Lower lobe of right lung (tissue), 2 donors: ENCODE data around the gene APOL2. TPM values are rescaled to one million over a fixed set of nuclear protein-coding genes. Genes with fewer than 3 reads are reported as not detected.
"Not testable (repeated sequence)": the region's sequence is repeated elsewhere in the genome, so short reads cannot be mapped to it uniquely, and the experiment has no call there.

Experiments used
- ATAC-seq, 2 donors: fragments of 200-7000 bp; cut with Tn5 transposase; one replicate each; pipeline ENCODE4 v1.9.1; 2020 to 2022; ENCODE audit warnings: mild to moderate bottlenecking in 2 of 2, moderate library complexity in 2 of 2
- DNase-seq: peaks from one replicate; pipeline ENCODE4 v3.0.0-alpha.2; 2020
- H3K27ac ChIP-seq: fragments of 200-600 bp; one replicate; pipeline ENCODE4 v1.8.0; 2022
- H3K27me3 ChIP-seq: fragments of 200-600 bp; one replicate; pipeline ENCODE4 v1.8.0; 2022; ENCODE audit warnings: low read depth
- H3K36me3 ChIP-seq: fragments of 200-600 bp; one replicate; pipeline ENCODE4 v1.8.0; 2022; ENCODE audit warnings: mild to moderate bottlenecking
- H3K4me1 ChIP-seq: fragments of 200-600 bp; one replicate; pipeline ENCODE4 v1.8.0; 2022
- H3K4me3 ChIP-seq: fragments of 200-600 bp; one replicate; pipeline ENCODE4 v1.8.0; 2022; ENCODE audit warnings: mild to moderate bottlenecking
- H3K9me3 ChIP-seq: fragments of 200-600 bp; one replicate; pipeline ENCODE4 v1.8.0; 2022
- intact Hi-C: fragments of 100-400 bp; cut with DNase I; formaldehyde crosslinking; loops from one replicate; pipeline ENCODE4 v1.11.0; 2022
- total RNA-seq: library from RNA; stranded (reverse); fragmentation: NEBNext Ultra II Directional; extraction: Animal tissue kit (Norgen Biotek cat#: 25700); gene quantifications from one replicate; pipeline ENCODE4 v1.2.1, GENCODE V29; 2021
- TF ChIP-seq, protein P1 (sequence below): fragments of 200-600 bp; IDR thresholded peaks from one replicate; pipeline ENCODE4 v1.8.0; 2022; ENCODE audit warnings: antibody characterized with exemption, mild to moderate bottlenecking
- donor health status: DM: no; HTN: yes; CAD: no; lungs with severe emphysema.

Gene APOL2
- total RNA-seq, 1 donor from 2014 or later: 56.0 TPM

DNA sequence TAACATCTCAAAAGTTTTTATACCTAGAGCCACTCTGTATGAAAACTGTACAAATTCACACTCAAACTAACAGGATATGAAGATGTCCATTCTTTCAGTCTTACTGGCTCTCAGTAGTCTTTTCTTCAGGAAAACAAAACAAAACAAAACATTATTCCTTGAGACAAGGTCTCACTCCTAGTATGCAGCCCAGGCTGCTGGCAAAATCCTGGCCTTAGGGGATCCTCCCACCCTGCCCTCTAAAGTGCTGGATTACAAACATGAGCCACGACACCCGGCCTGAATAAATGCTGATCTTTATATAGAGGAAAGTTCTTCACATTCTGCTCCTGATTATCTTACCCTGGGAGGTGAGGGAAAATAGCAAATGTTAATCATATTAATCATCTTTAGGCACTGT is 5.1 kb downstream of the APOL2 start:
- Histone ChIP-seq H3K27me3 (no peaks in the 10 kb centered on the region), H3K36me3 (peaks cover 63% of the 10 kb centered on the region), H3K9me3 (no peaks in the 10 kb centered on the region), H3K27ac (no peak overlapping the region), H3K4me1 (peaks cover 58% of the 10 kb centered on the region), H3K4me3 (no peak overlapping the region)
- no peak for DNase-seq
- TF ChIP-seq, protein P1, sequence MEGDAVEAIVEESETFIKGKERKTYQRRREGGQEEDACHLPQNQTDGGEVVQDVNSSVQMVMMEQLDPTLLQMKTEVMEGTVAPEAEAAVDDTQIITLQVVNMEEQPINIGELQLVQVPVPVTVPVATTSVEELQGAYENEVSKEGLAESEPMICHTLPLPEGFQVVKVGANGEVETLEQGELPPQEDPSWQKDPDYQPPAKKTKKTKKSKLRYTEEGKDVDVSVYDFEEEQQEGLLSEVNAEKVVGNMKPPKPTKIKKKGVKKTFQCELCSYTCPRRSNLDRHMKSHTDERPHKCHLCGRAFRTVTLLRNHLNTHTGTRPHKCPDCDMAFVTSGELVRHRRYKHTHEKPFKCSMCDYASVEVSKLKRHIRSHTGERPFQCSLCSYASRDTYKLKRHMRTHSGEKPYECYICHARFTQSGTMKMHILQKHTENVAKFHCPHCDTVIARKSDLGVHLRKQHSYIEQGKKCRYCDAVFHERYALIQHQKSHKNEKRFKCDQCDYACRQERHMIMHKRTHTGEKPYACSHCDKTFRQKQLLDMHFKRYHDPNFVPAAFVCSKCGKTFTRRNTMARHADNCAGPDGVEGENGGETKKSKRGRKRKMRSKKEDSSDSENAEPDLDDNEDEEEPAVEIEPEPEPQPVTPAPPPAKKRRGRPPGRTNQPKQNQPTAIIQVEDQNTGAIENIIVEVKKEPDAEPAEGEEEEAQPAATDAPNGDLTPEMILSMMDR: no peak
- no peak for ATAC-seq
- intact Hi-C loops: no loop called here

DNA sequence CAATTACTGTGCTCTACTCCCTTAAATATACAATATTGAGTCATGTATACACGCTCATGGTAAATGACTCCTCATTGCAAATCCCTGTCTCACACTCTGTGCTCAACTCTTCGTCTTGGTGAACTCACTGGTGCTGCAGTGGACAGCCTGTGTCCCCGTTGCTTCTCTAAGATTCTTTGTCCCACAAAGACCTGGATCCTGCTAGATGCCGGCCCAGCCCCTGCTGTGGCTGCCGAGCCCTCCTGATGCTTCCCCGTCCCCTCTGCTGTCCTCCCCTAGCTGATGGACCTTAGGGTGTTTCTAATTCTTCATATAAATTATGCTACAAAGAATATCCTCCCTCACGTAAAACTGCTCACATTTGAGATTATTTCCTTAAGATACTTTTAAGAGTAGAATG is 5.5 kb downstream of the APOL2 start:
- intact Hi-C loops: no loop called here
- ATAC-seq (no peak), DNase-seq (no peak)
- TF ChIP-seq, protein P1: no peak
- H3K27me3 ChIP-seq: no peaks in the 10 kb centered on the region
- H3K4me3 ChIP-seq: no peak overlapping the region
- peaks cover 58% of the 10 kb centered on the region for H3K4me1 ChIP-seq
- H3K27ac ChIP-seq: no peak overlapping the region
- no peaks in the 10 kb centered on the region for H3K9me3 ChIP-seq
- H3K36me3 ChIP-seq: peaks cover 67% of the 10 kb centered on the region

DNA sequence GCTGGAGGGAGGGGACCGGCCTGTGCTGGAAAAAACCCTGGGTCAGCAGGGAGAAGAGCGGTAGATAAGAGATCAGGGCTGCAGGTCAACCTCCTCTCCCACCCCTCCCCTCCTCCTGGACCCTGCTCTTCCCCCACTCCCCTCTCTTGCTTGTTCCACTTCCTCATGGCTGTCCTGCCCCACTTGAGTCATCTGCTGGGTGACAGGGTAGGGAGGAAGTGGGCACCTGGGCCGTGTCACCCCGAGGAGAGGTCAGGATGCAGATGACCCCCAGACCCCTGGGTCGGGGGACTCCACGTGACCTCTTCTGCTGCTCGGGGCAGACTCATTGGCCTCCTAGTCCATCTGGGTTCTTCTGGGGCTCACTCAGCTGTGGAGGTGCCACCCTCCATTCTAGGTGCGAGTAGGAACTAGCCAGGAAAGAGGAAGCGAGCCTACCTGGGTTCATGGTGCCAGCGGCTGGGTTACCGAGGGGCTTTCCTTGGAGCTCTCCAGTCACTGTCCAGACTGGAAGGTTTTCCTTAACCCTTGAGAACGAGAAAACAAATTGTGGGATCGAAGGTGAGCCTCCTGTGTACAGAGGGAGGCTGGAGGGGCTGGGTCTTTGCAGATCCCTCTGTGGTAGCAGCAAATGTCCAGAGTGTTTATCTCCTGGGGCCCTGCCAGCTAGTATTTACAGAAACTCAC is 6.5 kb downstream of the APOL2 start:
- Histone ChIP-seq H3K4me1 (peaks cover 50% of the 10 kb centered on the region), H3K27me3 (no peaks in the 10 kb centered on the region), H3K27ac (no peak overlapping the region), H3K4me3 (no peak overlapping the region), H3K36me3 (peaks cover 77% of the 10 kb centered on the region), H3K9me3 (no peaks in the 10 kb centered on the region)
- TF ChIP-seq, protein P1: no peak
- peak in 1 of 2 donors; percentile 15 for ATAC-seq
- no peak for DNase-seq
- intact Hi-C loops: no loop called here

DNA sequence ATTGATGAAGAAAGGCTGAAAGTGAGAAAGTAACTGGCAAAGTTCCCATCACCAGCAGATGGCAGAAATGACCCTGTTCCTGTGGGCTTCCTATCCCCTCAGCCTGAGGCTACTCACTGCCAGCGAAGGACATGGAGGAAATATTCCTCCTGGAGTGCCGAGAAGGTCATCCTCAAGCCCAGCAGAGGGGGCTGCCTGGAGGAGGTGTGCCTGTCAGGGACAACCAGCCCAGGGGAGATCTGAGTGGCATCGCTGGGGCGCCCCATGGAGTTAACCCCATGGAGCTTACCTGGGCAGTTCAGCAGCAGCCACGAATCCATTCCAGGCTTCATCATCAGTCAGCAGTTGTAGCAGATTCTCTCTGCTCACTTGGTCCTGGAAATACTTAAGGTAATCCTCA is 8.3 kb downstream of the APOL2 start:
- H3K27ac ChIP-seq, intact Hi-C loops, ATAC-seq, H3K27me3 ChIP-seq, DNase-seq, H3K4me3 ChIP-seq, H3K9me3 ChIP-seq: not testable (repeated sequence)
- Histone ChIP-seq H3K4me1 (peaks cover 32% of the 10 kb centered on the region), H3K36me3 (peaks cover 78% of the 10 kb centered on the region)

DNA sequence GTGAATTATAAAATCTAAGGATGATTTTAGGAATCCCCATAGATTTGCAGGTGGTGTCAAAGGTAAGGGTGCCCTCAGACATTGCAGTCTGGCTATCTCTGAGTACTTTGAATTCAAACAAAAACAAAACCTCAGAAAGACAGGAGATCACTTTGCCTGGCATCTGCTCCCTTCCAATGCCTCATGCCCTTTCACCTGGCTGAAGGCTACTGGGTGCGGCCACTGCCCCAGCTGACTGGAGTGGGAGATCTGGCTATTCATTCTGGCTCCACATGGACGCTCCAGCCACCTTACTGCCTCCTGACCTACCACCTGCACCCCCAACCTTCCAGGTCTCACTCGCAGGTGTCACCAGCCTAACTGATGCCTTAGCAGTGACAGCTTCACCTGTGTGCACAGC is 9.7 kb downstream of the APOL2 start:
- Histone ChIP-seq H3K4me1 (peaks cover 20% of the 10 kb centered on the region), H3K36me3 (peaks cover 77% of the 10 kb centered on the region)
- intact Hi-C loops, H3K4me3 ChIP-seq, H3K27ac ChIP-seq, DNase-seq, H3K9me3 ChIP-seq, H3K27me3 ChIP-seq, ATAC-seq: not testable (repeated sequence)

DNA sequence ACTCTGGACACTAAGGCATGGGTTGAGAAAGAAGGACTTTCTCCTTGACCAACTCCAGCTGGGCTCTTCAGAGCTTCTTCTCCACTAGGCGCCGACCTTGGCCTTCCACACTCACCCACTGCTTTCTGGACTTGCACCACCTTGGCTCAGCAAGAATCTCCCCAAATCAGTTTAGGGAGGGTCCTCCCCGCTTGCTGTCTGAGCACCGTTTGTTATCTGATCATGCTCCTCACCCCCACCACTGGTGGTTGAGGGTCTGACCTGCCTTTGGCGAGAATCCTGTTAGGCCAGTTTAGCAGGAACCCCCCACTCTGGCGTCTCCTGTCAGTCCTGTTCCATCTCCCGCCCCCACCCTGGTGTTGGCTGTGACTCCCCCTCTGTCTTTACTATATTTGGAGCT is 10.4 kb downstream of the APOL2 start:
- Histone ChIP-seq H3K9me3 (no peaks in the 10 kb centered on the region), H3K27me3 (no peaks in the 10 kb centered on the region), H3K36me3 (peaks cover 70% of the 10 kb centered on the region), H3K27ac (no peak overlapping the region), H3K4me1 (peaks cover 13% of the 10 kb centered on the region), H3K4me3 (no peak overlapping the region)
- intact Hi-C loops: no loop called here
- DNase-seq: no peak
- TF ChIP-seq, protein P1: no peak
- ATAC-seq: no peak

DNA sequence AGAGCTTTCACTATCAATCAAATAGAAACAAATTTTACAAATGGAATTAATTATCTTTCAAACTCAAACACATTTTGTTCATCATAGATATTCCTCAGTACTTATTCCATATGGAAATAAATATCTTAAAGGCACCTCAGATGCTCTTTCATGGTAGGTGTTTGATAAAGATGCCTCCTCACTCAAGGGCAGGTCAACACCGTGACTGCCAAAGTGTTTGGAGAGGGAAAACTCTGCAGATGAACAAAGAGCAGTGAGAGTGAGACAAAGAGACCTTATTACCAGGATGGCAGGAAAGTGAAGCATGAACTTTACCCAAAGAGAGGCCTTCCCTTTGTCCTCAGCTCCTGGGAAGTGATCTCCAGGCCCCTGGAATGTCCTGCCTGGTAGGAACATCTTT is 11.0 kb downstream of the APOL2 start:
- DNase-seq, ATAC-seq, H3K4me1 ChIP-seq, H3K4me3 ChIP-seq, intact Hi-C loops, H3K27ac ChIP-seq, H3K27me3 ChIP-seq, H3K9me3 ChIP-seq: not testable (repeated sequence)
- peaks cover 64% of the 10 kb centered on the region for H3K36me3 ChIP-seq
